ENCODE measurements around the gene BASP1.

BASP1 gene

DNA sequence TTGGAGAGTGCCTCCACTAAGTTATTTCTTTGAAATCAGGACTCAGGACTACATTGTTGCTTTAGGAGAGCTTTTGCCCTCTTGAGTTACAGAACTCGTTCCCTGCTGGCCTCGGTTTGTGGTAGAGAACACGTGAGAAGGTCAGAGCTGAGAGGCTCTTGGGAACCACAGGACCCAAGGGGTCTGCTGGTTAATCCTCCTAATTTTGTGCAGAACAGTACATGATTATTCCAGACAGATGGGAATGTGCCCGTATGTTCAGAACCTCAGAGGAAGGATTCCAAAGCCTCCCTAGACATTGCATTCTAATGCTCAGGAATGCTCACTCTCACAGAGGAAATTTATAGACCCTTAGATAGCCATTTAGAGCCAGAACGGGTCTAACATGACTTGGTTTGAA is 25.2 kb upstream of the BASP1 start:
- DNase-seq: no peak

DNA sequence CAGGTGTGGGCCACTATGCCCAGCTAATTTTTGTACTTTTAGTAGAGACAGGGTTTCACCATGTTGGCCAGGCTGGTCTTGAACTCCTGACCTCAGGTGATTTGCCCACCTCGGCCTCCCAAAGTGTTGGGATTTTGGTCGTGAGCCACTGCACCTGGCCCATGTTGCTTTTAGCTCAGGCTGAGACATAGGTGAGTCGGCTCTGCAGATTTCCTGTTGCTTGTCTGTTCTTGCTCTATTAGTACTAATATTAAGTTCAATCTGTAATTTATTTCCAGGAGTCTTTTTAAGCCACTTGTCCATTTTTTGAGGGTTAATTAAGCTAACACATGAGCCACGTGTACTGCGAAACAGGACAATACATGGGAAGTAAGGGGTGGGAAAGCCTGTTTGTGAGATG is 21.4 kb upstream of the BASP1 start:
- DNase-seq: no peak

DNA sequence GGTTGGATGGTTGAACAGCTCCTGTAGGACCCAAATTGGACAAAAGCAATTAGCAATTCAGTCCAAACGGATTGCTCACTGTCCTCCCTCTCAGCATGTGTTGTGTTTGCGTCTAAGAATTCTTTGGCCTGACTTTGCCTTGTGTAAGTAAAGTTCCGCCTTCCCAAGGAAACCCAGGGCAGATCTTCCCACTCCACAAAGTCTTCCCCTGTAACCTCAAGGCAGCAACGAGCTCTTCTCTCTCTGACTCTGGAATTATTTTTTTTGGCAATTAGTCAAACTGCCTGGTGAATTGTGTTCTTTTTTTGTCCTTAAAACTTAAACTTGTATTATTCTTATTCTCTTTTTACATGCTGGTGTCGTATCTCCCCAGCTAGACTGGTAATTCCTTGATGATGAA is 20.7 kb upstream of the BASP1 start:
- no peak for DNase-seq

DNA sequence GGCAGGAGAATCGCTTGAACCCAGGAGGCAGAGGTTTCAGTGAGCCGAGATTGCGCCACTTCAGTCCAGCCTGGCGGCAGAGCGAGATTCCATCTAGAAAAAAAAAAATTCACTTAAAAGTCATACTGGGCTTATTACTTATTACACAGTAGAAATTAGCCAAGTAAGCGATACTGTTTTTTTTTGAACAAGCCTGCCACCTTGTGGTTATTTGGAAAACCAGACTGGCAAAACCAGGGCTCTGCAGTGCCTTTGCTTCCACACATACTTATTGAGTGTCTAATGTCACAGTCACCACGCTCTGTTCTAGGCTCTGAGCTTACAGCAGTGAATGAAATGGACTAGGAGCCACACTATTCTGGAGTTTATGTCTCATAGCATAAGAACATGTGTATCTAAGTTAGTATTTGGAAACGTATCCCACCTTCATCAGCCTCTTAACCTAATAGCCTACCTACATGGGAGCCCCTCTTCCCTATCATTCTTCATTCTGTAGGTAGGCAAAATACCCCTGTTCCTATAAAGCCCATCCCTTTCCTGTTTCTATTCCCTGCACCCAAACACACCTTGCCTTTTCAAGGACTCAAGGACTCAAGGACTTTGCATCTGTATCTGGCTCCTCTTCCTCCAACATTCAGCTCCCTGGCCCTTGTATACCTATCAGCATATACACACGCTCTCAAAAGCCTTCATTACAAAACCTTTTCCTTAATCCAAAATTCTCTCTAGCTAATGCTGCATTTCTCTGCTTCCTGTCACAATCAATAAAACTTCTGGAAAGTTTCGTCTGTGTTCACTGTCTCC is 13.9 kb upstream of the BASP1 start:
- peak; percentile 79 for DNase-seq

DNA sequence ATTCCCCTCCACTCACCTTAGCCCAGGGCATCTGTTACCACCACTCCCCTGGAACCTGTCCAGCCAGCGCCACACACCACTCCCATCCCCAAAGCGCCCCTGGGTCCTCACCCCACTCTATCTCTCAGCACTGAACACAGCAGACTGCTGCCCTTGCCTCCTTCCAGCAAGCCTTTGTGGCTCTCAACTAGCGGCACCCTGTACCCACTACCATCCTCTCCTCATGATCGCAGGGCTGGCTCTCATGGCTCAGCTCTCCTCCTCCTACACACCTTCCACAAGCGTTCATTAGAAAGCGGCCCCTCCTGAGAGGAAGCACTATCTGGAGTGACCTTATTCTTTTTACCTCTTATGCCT is 13.3 kb upstream of the BASP1 start:
- DNase-seq: no peak

DNA sequence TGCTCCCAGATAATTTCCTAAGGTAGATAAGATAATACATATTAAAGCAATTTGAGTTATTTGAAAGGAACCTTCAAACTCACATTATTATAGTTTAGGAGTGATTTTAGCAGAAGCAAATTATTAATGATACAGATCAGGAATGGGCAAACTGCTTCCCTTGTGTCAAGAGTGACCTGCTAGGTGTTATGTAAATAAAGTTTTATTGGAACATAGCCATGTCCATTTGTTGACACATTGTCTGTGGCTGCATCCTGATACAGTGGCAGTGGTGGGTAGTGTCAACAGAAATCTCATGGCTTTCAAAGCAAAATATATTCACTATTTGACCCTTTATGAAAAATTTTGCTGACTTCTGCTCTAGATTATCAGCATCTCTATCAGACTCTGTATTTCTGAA is 11.4 kb upstream of the BASP1 start:
- DNase-seq: no peak

DNA sequence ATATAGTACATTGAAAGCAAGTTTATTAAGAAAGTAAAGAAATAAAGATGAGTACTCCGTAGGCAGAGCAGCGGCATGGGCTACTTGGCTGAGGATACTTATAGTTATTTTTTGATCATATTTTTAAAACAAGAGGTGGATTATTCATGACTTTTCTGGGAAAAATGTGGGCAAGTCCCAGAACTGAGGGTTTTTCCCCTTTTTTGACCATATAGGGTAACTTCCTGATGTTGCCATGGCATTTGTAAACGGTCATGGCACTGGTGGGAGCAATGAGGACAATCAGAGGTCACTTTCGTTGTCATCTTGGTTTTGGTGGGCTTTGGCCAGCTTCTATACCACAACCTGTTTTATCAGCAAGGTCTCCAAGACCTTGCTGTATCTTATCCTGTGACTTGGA is 5.2 kb upstream of the BASP1 start:
- DNase-seq: no peak

DNA sequence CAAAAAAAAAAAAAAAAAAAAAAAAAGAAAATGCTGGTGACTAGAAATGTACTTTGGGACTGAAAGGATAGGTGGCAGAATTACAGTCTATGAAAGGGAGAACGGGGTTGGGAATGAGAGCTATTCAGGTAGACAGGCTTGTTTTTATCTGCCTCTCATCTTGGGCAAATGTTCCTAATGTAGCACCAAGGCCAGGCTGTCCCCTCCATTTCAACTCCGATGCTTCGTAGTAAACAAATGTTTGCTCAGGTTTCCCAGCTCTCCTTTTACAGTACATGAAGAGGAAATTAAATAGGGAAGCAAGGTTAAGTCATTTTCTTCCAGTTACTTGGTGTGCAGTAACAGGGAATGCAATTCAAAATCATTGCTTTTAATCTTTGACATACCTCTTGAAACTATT is 4.4 kb upstream of the BASP1 start:
- no peak for DNase-seq

DNA sequence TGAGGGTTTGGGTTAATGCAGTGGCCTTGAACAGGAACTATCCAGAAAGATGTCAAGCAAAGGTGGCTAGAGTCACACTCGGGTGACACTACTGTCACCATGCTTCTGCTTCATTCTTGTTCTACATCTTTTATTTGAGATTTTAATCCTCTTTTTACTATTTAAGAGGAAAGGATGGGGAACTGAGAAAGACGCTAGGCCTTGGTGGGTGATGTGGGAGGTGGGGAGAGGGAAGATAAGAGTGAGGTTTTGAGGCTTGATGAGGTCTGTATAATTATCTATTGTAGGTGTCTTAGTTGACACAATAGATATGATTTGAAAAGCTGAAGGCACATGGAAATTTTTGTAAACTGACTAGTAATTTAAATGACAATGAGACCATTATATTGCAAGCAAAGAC is 3.5 kb upstream of the BASP1 start:
- DNase-seq: no peak

DNA sequence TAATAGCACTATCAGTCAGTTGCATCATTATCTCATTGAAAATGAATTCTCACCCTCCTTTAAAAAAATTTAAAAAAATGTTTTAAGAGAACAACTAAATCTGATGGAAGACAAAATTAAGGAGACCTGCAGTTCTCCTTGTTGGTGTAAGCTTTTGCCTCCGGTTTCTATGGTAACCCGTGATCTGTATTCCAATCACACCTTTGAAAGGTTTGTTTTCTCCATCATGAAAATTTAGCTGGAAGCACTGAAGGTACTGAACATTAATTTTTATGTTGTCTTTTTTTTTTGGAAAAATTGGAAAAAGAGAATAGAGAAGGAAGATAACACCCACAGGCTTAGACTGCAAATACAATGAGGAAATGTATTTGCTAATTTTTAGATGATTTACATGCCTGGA is 2.5 kb upstream of the BASP1 start:
- DNase-seq: no peak

DNA sequence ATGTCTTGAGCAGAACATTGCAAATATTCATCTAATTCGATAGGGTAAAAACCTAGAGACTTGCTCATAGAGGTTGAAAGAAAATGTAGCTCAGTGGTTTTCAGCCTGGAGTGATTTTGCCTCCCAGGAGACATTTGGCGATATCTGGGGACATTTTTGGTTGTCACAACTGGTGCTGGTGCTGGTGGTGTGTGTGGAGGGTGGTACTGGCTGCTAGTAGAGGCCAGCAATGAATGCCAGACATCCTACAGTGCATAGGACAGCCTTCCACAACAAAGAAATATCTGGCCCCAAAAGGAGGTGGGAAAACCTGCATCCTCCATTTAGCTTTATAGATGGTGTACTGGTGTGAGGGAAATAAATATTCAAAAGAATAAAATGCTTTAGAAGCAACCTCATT is 2.1 kb upstream of the BASP1 start:
- no peak for DNase-seq

DNA sequence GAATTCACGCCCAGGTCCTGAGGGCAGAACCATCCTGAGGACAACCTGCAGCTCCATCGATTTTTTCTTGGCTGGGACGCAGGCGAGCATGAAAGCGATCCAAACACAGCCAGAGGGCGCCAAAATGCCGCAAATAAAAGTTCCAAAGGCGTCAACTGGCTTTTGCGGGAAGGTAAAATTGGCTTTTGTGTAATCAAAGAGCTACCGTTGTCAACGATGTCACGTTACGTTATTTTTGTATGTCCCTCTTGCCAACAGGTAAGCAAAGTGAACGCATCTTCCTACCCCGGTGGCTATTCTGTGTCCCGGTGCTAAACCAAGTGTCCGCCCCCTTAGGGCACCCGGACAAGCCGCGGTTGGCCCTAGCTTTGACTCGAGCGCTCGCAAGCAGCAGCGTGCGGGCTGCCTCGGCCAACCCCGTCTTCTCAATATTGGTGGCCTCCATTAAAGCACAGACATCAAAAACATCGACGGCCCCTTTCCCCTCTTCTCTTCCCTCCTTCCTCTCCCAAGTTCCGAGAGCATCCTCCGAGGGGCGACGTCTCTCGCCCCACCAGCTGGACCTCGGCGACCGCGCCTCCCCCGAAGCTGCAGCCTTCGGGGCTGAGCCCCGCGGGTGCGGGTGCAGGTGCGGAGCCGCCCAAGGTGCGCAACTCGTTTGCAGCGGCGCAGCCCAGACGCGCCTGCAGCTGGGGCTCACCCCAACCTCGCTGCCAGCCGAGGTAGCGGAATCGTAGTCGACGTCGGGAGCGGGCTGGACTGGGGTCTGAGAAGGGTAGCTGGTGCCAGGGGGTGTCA is 1.1 kb upstream of the BASP1 start:
- DNase-seq: peak; percentile 95

DNA sequence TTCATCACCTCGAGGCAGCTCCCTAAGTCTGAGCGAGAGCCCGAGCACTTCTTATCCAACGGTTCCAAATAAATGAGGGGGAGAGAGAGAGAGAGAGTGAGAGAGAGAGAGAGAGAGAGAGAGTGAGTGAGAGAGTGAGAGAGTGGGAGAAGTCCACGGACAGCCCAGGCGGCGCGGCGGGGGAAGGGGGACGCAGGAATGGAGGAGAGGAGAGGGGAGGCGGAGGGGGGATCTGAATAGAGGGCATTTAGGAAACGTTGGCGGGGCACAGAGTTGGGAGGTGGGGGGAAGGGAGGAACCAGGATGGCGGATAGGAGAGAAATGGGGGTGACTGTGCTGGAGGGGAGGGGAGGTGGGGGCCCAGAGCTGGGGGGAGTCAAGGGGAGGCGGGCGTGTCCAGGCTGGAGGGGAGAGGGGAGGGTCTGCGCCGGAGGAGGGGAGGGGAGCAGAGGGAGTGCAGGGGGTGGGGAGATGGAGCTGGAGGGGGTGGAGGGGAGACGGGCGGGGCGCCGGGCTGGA is 398 bp upstream of the BASP1 start:
- DNase-seq: no peak

DNA sequence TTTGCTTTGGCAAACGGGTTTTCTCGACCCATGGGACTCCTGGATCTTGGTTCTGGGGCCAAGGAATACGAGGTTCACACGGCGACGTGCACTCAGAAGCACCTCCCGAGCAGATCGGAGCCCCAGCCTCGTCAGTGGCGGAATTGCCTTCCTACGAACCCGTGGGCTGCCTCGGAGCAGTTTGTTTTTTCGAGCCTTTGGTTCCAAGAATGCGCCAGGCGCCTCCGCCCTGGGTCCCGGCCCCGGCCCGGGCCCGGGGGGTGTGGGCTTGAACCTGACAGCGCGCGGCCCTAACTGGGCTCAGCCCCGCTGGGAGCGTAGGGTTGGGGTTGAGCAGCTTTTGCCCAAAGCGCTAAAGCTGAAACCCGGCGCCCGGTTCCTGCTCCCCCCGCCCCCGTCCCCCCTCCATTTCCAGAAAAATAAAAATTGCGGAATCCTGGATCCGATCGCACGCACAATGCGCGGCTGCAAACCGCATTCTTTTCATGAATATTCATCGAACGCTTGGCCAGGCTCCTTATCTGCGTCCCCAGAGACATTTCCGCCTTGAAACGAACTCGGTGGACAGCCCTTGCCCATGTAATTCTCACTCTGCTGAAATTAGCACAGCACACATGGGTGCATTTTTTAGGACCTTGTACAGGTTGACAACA is 1.0 kb downstream of the BASP1 start:
- peak; percentile 69 for DNase-seq

DNA sequence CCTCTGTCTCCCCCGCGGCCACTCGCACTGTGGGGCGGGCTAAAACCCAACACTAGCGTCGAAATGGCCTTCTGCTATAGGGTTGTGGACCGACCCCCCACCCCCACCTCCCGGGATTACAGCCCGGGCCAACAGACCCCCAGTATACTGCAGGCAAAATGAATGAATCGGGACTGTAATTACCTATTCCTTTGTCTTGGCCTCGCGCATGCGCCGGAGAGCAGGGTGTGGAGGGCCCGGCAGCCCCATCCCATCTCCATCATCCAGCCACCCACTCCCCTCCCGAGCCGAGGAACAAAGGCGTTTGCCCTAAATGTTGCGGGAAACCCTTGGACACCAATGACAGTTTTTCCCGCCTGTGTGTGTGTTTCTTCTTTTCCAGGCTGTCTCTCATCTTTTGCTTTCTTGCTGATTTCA is 1.6 kb downstream of the BASP1 start:
- peak; percentile 85 for DNase-seq

DNA sequence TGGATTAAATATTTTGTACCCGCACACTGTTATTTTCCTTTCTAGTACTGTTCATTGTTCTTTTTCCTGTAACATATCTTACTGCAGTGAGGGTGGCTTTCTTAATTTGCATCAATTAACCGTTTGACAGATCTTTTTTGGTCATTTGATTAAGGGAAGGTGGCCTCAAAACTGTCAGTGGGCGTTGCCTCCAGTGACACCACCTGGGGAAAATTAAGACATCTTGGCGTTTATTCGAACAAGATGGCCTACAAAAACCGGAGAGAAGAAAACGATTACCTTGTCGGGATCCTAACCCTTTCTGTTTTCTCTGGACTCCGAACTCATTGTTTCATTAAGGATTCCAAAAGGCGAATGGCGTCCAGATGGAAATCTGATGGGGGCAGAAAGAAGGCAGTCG is 2.0 kb downstream of the BASP1 start:
- DNase-seq: no peak

DNA sequence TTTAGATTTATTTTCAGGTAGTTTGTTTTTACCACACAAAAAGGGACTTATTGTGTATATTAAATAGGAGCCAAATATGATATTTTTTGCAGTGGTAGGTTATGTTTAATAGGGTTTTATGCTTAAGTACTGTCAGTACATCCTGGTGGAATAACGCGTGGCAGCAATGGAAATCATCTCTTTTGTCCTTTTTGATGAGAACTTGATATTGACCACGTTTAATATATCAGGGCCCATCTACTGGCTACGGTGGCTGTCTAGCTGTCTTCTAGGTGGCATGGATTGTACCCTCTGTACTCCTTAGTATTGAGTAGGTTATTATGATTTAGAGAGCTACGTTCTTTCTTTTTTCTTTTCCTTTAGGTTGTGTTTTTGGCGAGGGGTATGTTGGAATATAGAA is 2.6 kb downstream of the BASP1 start:
- DNase-seq: peak; percentile 20

DNA sequence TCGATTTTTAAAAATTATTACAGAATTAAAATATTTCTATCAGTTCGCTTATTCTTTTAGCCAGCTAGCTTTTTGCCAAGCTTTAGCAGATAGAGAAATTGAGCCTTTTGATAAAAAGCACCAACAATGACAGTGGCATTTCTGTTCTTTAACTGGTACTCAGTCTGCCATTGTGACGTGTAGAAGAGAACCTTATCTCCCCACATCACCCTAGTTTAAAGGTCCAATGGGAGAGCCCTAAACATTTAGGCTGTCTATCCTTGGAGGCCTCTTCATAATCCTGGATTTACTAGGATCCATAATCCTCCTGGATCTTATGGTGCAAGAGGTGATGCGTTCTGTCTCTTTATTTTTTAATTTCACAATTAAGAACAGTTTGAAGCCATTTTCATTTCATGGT is 3.0 kb downstream of the BASP1 start:
- DNase-seq: no peak

DNA sequence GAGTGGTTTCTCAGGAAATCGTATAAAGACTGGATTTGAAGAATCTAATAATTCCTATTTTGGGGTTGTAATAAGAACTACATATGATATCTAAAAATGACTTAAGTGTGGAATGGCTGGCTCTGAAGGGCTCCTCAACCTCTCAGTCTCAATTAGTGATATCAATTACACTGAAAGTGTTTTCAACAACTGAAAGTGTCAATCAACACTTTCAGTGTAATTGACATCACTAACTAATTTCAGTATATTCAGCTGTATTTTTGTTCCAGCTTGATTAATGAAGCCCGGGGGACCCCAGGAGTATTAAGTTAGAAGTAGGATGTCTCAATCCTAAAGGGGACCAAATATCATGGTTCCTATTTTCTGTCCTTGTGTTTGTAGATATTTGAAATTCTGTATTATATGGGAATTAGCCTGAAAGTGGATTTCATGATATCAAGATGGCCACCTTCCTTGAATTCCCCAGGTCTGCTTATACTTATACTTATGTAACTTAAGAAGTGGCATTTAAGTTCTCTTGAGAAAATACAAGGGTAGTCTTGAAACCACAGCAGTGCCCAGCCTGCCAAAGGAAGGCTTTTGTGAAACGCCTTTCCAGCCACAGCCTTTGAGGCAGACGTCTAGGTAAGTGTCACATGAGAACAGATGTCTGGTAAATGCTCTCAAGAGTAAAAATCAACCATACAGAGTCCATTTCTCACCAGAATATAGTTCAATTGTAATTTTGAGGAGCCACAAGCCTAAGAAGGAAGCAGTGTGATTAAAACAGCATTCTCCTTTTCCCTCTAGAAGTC is 4.6 kb downstream of the BASP1 start:
- DNase-seq: no peak

DNA sequence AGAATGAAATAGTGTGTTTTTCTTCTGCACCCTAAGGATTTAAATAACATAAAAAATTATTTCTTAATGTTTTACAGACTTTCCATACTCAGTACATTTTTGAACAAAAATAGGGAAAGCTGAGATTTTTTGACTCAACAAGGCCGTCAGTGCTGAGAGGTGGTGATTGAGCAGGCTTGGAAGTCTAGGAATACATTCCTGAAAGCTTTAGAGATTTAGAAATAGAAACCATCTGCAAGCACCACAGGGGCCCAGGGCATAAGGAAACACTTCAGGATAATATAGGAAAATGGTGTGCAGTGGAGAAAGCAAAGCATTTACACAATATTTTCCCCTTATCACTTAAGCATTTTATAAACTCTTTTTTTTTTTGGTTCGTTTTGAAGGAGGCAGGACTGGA is 5.2 kb downstream of the BASP1 start:
- DNase-seq: no peak

DNA sequence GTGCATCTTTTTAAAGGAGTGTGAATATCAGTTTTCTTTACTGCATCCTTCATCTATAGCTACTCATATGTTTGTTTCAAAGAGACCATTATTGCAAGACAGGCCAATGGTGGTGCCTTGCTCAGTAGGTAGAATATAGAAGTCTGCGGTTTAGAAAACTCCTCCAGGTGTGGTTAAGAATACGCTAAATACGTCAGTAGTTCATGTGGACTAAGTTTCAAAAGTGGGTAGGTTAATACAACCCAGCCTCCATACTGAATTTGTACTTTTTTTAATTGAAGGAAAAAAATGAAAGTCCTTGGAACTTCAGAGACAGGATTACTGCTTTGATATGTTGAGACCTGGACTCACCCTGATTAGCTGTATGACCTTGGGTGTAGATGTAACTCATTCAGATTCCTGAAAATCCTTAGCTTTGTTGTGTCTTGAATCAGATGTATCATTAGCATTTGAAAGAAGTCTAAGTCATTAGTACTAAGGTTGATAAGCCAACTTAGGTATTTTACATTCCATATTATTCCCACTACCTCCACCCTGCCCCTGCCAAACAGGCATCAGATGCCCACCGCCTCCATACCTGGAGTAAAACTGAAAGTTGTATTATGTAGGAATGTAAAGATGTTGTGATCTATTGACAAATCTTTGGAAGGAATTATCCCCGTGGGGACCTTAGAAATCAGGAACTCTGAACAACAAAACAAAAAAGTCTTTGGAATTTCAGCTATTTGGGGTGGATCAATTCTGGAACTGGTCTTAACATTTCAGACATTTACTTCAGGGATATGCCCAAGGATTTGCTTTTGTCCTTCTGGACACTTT is 6.1 kb downstream of the BASP1 start:
- no peak for DNase-seq
